Measurements from ENCODE around the gene EXOC3.
"Not testable (repeated sequence)": the region's sequence is repeated elsewhere in the genome, so short reads cannot be mapped to it uniquely, and the experiment has no call there.

Gene EXOC3

DNA sequence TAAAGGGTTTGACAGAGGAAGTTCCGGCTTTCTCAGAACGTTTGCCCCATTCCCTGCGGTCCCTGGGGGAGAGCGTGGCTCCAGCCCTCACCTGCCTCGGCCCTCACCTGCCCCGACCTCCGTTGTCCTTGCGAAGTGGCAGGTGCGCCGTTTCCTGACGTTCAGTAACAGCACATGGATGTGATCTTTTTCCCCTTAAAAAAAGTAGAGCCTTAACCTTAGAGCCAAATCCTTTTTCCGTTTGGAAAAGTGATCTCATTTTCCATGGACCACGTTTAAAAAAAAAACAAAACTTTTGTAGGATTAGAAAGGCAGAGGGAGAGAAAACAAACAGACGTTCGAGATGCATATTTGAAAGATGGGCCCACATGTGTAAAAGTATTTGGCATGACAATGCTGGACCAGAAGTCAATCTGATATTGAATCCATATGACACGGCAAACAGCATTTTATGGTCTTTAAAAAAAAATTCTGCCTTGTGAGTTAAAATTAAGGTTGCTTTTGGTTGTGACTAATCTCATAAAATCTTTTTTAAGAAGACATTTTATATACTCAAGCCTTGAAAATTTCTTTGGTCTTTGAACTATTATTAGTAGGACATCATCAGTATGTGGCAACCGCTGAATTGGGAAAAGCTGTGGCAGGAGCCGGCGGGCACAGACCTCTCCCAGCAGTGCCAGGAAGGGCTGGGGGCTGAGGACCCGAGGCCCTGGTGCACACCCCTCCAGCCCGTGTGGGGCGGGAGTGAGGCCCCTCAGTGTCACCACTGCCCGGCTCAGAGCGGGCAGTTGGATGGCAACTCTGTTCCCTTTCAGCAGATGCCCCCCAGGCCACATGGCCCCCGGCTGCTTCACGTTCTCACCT is 42.5 kb upstream of the EXOC3 start:
- peaks cover 2% of the 10 kb centered on the region for H3K4me1 ChIP-seq (ENCODE audit: insufficient read depth, poor library complexity, severe bottlenecking)
- no peak overlapping the region for H3K27ac ChIP-seq (ENCODE audit: poor library complexity, severe bottlenecking)
- TF ChIP-seq, protein P1, sequence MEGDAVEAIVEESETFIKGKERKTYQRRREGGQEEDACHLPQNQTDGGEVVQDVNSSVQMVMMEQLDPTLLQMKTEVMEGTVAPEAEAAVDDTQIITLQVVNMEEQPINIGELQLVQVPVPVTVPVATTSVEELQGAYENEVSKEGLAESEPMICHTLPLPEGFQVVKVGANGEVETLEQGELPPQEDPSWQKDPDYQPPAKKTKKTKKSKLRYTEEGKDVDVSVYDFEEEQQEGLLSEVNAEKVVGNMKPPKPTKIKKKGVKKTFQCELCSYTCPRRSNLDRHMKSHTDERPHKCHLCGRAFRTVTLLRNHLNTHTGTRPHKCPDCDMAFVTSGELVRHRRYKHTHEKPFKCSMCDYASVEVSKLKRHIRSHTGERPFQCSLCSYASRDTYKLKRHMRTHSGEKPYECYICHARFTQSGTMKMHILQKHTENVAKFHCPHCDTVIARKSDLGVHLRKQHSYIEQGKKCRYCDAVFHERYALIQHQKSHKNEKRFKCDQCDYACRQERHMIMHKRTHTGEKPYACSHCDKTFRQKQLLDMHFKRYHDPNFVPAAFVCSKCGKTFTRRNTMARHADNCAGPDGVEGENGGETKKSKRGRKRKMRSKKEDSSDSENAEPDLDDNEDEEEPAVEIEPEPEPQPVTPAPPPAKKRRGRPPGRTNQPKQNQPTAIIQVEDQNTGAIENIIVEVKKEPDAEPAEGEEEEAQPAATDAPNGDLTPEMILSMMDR (IDR thresholded peaks at IDR 0.05; ENCODE audit: poor library complexity, severe bottlenecking), result no peak
- peaks cover 5% of the 10 kb centered on the region for H3K27me3 ChIP-seq (ENCODE audit: insufficient read depth, poor library complexity, severe bottlenecking)
- H3K4me3 ChIP-seq (ENCODE audit: severe bottlenecking), result no peak overlapping the region
- no peaks in the 10 kb centered on the region for H3K36me3 ChIP-seq (ENCODE audit: low read depth)
- DNase-seq (ENCODE audit: low spot score), result peak; percentile 52
- ATAC-seq (ENCODE audit: low read depth), result no peak
- no peaks in the 10 kb centered on the region for H3K9me3 ChIP-seq (ENCODE audit: severe bottlenecking)

DNA sequence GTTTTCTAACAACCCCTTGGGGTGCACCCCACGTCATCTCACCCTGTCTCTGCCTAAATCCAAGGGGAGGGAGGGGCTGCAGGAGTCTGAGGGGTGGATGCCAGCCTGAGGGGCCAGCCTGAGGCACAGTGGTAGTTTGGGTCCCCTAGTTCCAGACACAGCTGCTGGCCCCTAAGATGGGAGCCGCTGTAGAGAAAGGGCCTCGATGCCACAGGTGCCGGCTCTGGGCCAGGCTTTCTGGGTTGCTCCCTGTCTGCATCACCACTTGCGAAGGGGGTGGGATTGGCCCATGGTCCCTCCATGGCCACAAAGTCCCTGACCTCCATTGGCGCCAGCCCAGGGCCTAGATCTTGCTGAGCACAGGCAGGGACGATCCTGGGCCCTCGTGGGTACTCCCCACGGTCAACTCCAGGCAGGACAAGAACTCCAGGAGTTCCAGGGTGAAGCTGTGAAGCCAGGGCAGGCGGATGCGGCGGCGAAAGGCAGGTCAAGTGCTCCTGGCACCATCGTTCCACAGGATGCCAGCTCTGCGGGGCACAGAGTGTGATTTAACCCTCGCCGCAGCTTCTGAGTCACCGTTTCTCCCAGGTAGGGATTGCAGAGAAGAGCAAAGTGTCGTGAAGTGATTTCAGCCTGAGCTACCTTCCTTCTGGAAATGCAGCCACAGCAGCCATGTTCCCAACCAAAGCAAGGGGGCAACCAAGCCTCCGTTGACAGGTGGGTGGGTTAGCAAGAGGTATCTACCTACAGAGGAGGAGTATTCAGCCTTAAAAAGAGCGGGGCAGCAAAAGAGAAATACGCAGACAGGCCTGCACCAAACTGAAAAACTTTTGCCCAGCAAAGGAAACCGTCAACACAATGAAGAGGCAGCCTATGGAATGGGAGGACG is 41.6 kb upstream of the EXOC3 start:
- DNase-seq (ENCODE audit: low spot score) (no peak), ATAC-seq (ENCODE audit: low read depth) (no peak)
- TF ChIP-seq, protein P1 (IDR thresholded peaks at IDR 0.05; ENCODE audit: poor library complexity, severe bottlenecking), result no peak
- no peak overlapping the region for H3K4me3 ChIP-seq (ENCODE audit: severe bottlenecking)
- H3K4me1 ChIP-seq (ENCODE audit: insufficient read depth, poor library complexity, severe bottlenecking), result no peaks in the 10 kb centered on the region
- H3K9me3 ChIP-seq (ENCODE audit: severe bottlenecking), result no peaks in the 10 kb centered on the region
- H3K27me3 ChIP-seq (ENCODE audit: insufficient read depth, poor library complexity, severe bottlenecking), result peaks cover 5% of the 10 kb centered on the region
- no peaks in the 10 kb centered on the region for H3K36me3 ChIP-seq (ENCODE audit: low read depth)
- H3K27ac ChIP-seq (ENCODE audit: poor library complexity, severe bottlenecking), result no peak overlapping the region

DNA sequence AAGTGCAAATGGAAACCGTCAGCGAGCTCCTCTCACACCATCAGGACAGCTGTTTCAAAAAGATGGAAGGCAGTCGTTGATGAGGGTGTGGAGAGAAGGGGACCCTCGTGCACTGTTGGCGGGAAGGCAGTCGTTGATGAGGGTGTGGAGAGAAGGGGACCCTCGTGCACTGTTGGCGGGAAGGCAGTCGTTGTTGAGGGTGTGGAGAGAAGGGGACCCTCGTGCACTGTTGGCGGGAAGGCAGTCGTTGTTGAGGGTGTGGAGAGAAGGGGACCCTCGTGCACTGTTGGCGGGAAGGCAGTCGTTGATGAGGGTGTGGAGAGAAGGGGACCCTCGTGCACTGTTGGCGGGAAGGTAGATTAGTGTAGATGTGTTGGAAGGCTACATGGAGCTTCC is 40.8 kb upstream of the EXOC3 start:
- H3K27ac ChIP-seq (ENCODE audit: poor library complexity, severe bottlenecking); H3K36me3 ChIP-seq (ENCODE audit: low read depth); H3K4me3 ChIP-seq (ENCODE audit: severe bottlenecking); H3K9me3 ChIP-seq (ENCODE audit: severe bottlenecking); H3K4me1 ChIP-seq (ENCODE audit: insufficient read depth, poor library complexity, severe bottlenecking); ATAC-seq (ENCODE audit: low read depth); DNase-seq (ENCODE audit: low spot score); H3K27me3 ChIP-seq (ENCODE audit: insufficient read depth, poor library complexity, severe bottlenecking): not testable (repeated sequence)

DNA sequence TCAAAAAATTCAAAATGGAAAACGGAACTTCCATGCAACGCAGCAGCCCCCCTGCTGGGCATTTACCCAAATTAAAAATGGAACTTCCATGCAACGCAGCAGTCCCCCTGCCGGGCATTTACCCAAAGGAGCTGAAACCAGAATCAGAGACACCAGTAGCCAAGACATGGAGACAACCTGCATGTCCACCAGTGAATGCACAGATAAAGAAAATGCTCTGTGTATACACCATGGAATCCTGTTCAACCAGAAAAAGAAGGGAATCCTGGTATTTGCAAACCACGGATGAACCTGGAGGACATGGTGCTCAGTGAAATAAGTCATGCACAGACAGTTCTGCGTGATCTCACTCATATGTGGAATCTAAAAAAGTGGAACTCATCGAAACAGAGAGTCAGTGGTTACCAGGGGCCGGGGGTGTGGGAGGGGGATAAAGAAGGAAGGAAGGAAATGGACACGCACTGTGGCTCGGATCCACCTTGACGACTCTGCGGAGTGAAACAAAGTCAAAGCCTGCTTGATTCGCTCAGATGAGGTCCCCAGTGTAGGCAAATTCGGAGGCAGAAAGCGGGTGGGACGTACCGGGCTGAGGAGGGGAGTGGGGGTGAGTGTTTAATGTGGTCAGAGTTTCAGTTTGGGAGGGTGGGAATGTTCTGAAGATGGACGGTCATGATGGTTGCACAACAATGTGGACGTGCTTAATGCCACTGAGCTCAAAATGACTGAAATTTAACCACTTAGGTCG is 40.2 kb upstream of the EXOC3 start:
- ATAC-seq (ENCODE audit: low read depth) (no peak), DNase-seq (ENCODE audit: low spot score) (no peak)
- H3K27me3 ChIP-seq (ENCODE audit: insufficient read depth, poor library complexity, severe bottlenecking), result peaks cover 5% of the 10 kb centered on the region
- H3K27ac ChIP-seq (ENCODE audit: poor library complexity, severe bottlenecking), result no peak overlapping the region
- H3K36me3 ChIP-seq (ENCODE audit: low read depth), result no peaks in the 10 kb centered on the region
- H3K4me1 ChIP-seq (ENCODE audit: insufficient read depth, poor library complexity, severe bottlenecking), result peaks cover 10% of the 10 kb centered on the region
- TF ChIP-seq, protein P1 (IDR thresholded peaks at IDR 0.05; ENCODE audit: poor library complexity, severe bottlenecking), result no peak
- H3K9me3 ChIP-seq (ENCODE audit: severe bottlenecking), result no peaks in the 10 kb centered on the region
- H3K4me3 ChIP-seq (ENCODE audit: severe bottlenecking), result no peak overlapping the region

DNA sequence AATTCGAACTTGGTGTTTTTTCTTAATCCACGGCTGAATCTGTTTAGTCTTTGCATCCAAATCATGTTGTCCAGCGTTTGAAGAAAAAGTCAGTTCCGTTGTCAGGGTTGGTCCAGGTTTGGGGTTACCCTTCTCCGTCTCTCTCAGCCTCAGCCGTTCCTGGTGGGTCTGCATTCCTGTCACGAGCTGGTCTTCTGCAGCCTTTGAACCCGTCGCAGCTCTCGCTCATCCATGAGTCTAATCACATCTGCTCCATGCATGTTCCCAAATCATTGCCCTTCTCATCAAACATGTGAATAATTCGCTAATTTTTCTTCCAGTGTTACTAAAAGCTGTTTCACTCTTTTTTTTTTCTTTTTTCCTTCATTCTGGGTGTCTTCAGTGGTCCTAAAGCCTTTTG is 39.0 kb upstream of the EXOC3 start:
- TF ChIP-seq, protein P1 (IDR thresholded peaks at IDR 0.05; ENCODE audit: poor library complexity, severe bottlenecking), result no peak
- Histone ChIP-seq H3K36me3 (ENCODE audit: low read depth) (no peaks in the 10 kb centered on the region), H3K4me1 (ENCODE audit: insufficient read depth, poor library complexity, severe bottlenecking) (peaks cover 17% of the 10 kb centered on the region), H3K9me3 (ENCODE audit: severe bottlenecking) (no peaks in the 10 kb centered on the region), H3K4me3 (ENCODE audit: severe bottlenecking) (no peak overlapping the region), H3K27ac (ENCODE audit: poor library complexity, severe bottlenecking) (no peak overlapping the region), H3K27me3 (ENCODE audit: insufficient read depth, poor library complexity, severe bottlenecking) (peaks cover 5% of the 10 kb centered on the region)
- DNase-seq (ENCODE audit: low spot score), result no peak
- ATAC-seq (ENCODE audit: low read depth), result no peak
